Measurements from ENCODE around the gene IKZF2.

Gene IKZF2

DNA sequence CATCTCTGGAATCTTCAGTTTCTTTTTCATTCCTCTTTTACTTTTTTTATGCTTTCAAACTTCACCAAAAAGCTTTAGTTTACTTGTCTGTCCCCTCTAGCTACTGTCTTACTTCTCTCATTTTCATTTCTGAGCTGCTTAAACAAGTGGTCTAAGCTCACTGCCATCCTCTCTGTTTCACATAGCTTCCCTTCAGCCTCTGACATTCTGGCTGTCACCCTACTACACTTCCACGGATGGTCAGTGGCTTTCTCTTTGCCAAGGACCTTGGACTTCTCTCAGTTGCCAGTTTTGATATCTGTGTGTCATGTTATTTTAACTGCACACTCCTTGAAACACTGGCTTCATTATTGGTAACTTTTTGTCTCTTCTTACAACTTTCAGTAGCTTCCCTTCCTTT, 176.1 kb downstream of the IKZF2 start:
- DNase-seq, result no peak
- Histone ChIP-seq H3K27me3 (no peaks in the 10 kb centered on the region), H3K9me3 (no peaks in the 10 kb centered on the region), H3K4me1 (no peaks in the 10 kb centered on the region), H3K4me3 (ENCODE audit: low read depth, low read length) (no peak overlapping the region), H3K36me3 (no peaks in the 10 kb centered on the region)
- TF ChIP-seq, protein P1, sequence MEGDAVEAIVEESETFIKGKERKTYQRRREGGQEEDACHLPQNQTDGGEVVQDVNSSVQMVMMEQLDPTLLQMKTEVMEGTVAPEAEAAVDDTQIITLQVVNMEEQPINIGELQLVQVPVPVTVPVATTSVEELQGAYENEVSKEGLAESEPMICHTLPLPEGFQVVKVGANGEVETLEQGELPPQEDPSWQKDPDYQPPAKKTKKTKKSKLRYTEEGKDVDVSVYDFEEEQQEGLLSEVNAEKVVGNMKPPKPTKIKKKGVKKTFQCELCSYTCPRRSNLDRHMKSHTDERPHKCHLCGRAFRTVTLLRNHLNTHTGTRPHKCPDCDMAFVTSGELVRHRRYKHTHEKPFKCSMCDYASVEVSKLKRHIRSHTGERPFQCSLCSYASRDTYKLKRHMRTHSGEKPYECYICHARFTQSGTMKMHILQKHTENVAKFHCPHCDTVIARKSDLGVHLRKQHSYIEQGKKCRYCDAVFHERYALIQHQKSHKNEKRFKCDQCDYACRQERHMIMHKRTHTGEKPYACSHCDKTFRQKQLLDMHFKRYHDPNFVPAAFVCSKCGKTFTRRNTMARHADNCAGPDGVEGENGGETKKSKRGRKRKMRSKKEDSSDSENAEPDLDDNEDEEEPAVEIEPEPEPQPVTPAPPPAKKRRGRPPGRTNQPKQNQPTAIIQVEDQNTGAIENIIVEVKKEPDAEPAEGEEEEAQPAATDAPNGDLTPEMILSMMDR (IDR thresholded peaks at IDR 0.05; ENCODE audit: low read depth, low read length), result no peak

DNA sequence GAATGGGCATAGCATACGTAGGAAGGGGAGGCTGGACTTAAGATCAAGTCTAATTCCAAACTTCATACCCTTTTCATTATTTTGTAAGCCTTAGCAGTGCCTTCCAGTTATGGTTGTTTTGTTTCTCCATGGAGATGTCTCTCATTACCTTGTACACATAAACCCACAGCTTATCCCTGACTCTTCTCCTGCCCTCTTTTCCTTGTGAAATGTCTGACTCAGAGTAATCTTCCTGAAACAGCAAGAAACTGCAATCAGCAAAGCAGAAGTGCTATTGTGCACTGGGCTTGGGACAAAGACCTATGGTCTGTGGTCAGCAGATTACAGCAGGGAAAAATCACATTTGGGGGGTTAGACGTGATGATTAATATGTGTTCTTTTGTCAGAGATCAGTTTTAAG, 176.7 kb downstream of the IKZF2 start:
- Histone ChIP-seq H3K9me3 (no peaks in the 10 kb centered on the region), H3K36me3 (no peaks in the 10 kb centered on the region), H3K4me3 (ENCODE audit: low read depth, low read length) (no peak overlapping the region), H3K4me1 (no peaks in the 10 kb centered on the region), H3K27me3 (no peaks in the 10 kb centered on the region)
- DNase-seq, result no peak
- TF ChIP-seq, protein P1 (IDR thresholded peaks at IDR 0.05; ENCODE audit: low read depth, low read length), result no peak

DNA sequence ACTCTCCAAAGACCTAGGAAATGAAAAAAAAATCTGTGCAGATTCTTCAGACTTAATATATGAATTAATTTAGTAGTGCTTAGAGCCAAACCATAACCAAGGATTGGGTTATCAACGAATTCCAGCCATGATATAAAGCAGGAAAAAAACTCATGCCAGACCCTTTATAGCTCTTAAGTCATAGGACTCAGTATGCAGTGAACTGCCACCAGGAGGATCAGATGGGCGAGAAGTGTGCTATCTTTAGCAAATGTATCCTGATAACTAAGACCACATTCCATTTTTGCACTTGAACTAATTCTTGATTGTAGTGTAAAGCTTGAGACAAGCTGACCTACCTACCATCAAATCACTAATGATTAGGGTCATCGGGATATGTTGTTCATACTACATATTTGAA, 178.1 kb downstream of the IKZF2 start:
- H3K4me3 ChIP-seq (ENCODE audit: low read depth, low read length), result no peak overlapping the region
- H3K4me1 ChIP-seq, result no peaks in the 10 kb centered on the region
- H3K27me3 ChIP-seq, result no peaks in the 10 kb centered on the region
- TF ChIP-seq, protein P1 (IDR thresholded peaks at IDR 0.05; ENCODE audit: low read depth, low read length), result no peak
- no peaks in the 10 kb centered on the region for H3K9me3 ChIP-seq
- no peak for DNase-seq
- H3K36me3 ChIP-seq, result no peaks in the 10 kb centered on the region

DNA sequence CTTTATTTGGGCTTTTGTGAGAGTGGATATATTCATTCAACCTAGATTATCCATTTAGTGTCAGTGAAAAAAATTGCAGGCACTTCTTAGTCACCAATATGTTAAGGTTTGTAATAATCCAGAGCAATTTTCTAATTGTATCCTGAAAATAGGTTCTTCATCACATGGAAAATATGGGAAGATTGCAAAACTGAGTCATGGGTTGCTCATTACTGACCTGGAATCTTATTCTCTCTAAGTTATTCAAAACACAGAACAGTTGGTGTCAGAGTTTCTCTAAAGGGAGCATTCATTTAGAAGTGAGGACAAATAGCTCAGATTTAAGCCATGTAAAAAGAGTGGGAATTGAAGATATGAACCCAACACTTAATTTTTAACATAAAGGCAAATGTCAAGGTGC, 181.3 kb downstream of the IKZF2 start:
- H3K27me3 ChIP-seq, result no peaks in the 10 kb centered on the region
- no peak for DNase-seq
- H3K4me1 ChIP-seq, result no peaks in the 10 kb centered on the region
- H3K36me3 ChIP-seq, result no peaks in the 10 kb centered on the region
- H3K4me3 ChIP-seq (ENCODE audit: low read depth, low read length), result no peak overlapping the region
- no peaks in the 10 kb centered on the region for H3K9me3 ChIP-seq
- TF ChIP-seq, protein P1 (IDR thresholded peaks at IDR 0.05; ENCODE audit: low read depth, low read length), result no peak

DNA sequence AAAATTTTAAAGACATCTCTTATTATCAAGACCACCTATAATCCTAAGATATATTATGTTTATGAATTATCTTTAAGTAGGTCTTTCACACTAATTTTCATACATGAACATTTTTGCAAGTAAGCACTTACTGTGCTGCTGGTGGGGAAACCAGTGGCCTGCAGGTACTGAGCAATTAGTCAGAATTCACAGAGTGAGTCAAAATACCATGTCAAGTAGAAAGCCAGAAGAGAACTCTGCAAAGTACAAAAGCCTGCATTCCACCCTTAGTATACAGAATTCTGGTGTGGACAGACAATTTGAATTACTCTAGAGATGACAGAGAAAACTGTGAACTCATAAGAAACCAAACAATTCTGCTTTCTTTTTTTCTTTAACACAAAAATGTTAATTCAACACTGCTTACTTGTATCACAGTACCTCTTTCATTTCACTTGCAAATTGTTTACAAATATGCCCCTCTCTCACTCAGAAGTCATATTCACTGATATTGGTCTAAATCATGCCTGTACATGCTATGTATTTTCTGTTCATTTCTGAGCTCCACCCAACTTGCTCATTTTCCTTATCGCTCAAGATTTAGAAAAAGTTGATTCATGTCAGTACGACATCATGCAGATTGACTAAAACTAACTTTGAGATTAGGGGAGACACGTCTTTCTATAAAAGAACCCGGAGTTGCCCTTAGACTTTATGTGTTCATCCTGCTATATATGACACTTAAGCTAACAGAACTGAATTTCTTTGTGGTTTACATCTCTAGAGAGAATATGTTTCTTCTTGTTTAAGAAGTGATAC, 182.9 kb downstream of the IKZF2 start:
- H3K4me3 ChIP-seq (ENCODE audit: low read depth, low read length), result no peak overlapping the region
- no peaks in the 10 kb centered on the region for H3K4me1 ChIP-seq
- DNase-seq, result no peak
- TF ChIP-seq, protein P1 (IDR thresholded peaks at IDR 0.05; ENCODE audit: low read depth, low read length), result no peak
- no peaks in the 10 kb centered on the region for H3K27me3 ChIP-seq
- no peaks in the 10 kb centered on the region for H3K36me3 ChIP-seq
- no peaks in the 10 kb centered on the region for H3K9me3 ChIP-seq

DNA sequence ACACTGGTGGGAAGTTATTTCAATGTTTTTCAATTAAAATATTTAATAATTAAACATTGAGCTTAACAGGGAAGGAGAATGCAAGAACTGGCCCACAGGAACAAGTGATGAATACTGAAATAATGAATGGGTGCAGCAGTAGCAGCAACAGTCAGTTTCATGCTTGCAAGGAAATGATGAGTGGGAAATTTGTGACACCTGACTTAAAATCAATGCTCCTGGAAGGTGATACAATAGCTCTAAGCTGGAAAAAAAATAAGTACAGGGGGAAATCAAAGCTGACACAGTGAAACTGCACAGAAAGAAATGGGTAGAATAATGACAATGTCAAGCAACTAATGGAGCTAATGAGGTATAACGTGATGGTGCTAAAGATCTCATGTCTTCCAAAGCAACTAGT, 184.5 kb downstream of the IKZF2 start:
- no peak for DNase-seq
- H3K27me3 ChIP-seq, result no peaks in the 10 kb centered on the region
- TF ChIP-seq, protein P1 (IDR thresholded peaks at IDR 0.05; ENCODE audit: low read depth, low read length), result no peak

More for the DNA sequence above, 184.5 kb downstream of the IKZF2 start:
- no peak overlapping the region for H3K4me3 ChIP-seq (ENCODE audit: low read depth, low read length)
- H3K36me3 ChIP-seq, result no peaks in the 10 kb centered on the region
- H3K4me1 ChIP-seq, result no peaks in the 10 kb centered on the region
- no peaks in the 10 kb centered on the region for H3K9me3 ChIP-seq
